HCT116 (cell line): ENCODE data around the gene PITRM1. TPM values are rescaled to one million over a fixed set of nuclear protein-coding genes. Genes with fewer than 3 reads are reported as not detected.

ENCODE experiments used
- ATAC-seq: fragments of 200-7000 bp; cut with Tn5 transposase; 2 replicates; pipeline ENCODE4 v1.9.1; 2020; ENCODE audit warnings: mild to moderate bottlenecking, moderate library complexity
- BruUV-seq: library from RNA; stranded (reverse); fragments of 400-500 nt; replicated peaks from 2 replicates; lab custom pipeline; 2021; lab: Mats Ljungman, UMichigan
- CTCF ChIA-PET: fragments of 300-600 bp; sonication (Branson Sonifier 250); formaldehyde crosslinking; loops from one replicate; lab custom pipeline; 2021; ENCODE audit warnings: antibody characterized with exemption; lab: Charles Lee
- POLR2A ChIA-PET: fragments of 300-600, 350-600 bp; sonication (Branson Sonifier 250); formaldehyde crosslinking; loops from one replicate; lab custom pipeline; 2021; ENCODE audit warnings: antibody characterized with exemption; lab: Charles Lee
- RAD21 ChIA-PET, 2 experiments: fragments of 300-600 bp; sonication (Branson Sonifier 250); formaldehyde crosslinking; loops; one replicate each; lab custom pipeline; 2023; ENCODE audit warnings: low total read pairs in 2 of 2; ENCODE audit not compliant: uncharacterized antibody in 2 of 2, unreplicated experiment in 2 of 2, low non-redundant PET in 1 of 2; lab: Charles Lee
- DNase-seq: peaks from one replicate; pipeline ENCODE4 v3.0.0-alpha.2; 2010; ENCODE audit warnings: low read depth, low spot score
- H2AFZ ChIP-seq: fragments of 200-600 bp; shearing (Covaris generic), sonication (generic); 2 replicates; pipeline ENCODE4 v1.6.1; 2017; ENCODE audit warnings: low read depth, mixed run types, mixed read lengths, antibody characterized with exemption, low read length; ENCODE audit not compliant: poor library complexity, severe bottlenecking
- H3K27ac ChIP-seq: 2 replicates; pipeline ENCODE4 v1.5.1; 2012; ENCODE audit warnings: low read depth, low read length
- H3K27me3 ChIP-seq: fragments of 200-600 bp; sonication (generic); 2 replicates; pipeline ENCODE4 v1.6.1; 2016; ENCODE audit warnings: mixed run types, low read length, mixed read lengths; ENCODE audit not compliant: insufficient read depth
- H3K36me3 ChIP-seq, 2 experiments: fragments of 200-500 bp in 1 of 2; fragments of 200-600 bp in 1 of 2; sonication (Bioruptor generic) in 1 of 2; sonication (generic) in 1 of 2; 2 replicates each; pipeline versions ENCODE4 v1.5.1 to v1.6.1; 2014 to 2016; ENCODE audit warnings: low read length in 2 of 2, inconsistent platforms in 1 of 2, mixed read lengths in 1 of 2, mixed run types in 1 of 2; ENCODE audit not compliant: insufficient read depth in 2 of 2, control insufficient read depth in 1 of 2
- H3K4me1 ChIP-seq, 2 experiments: fragments of 200-600 bp in 1 of 2; sonication (generic) in 1 of 2; 2 replicates each; pipeline versions ENCODE4 v1.5.1 to v1.6.1; 2012 to 2017; ENCODE audit warnings: low read length in 2 of 2, inconsistent platforms in 1 of 2, mild to moderate bottlenecking in 1 of 2, mixed read lengths in 1 of 2, mixed run types in 1 of 2, moderate library complexity in 1 of 2; ENCODE audit not compliant: insufficient read depth in 2 of 2, control insufficient read depth in 1 of 2
- H3K4me2 ChIP-seq: fragments of 200-600 bp; sonication (generic); 2 replicates; pipeline ENCODE4 v1.6.1; 2017; ENCODE audit warnings: mixed run types, low read length, mixed read lengths
- H3K4me3 ChIP-seq, 2 experiments: fragments of 200-600 bp in 1 of 2; sonication (generic) in 1 of 2; replicated peaks in 1 of 2; 2 replicates each; pipeline ENCODE4 v1.5.1; 2011 to 2016; ENCODE audit warnings: low read length in 2 of 2, control low read depth in 1 of 2, low read depth in 1 of 2, mild to moderate bottlenecking in 1 of 2, mixed read lengths in 1 of 2, mixed run types in 1 of 2
- H3K79me2 ChIP-seq: fragments of 200-600 bp; sonication (generic); 2 replicates; pipeline ENCODE4 v1.6.1; 2017; ENCODE audit warnings: mild to moderate bottlenecking, mixed run types, low read length, moderate library complexity, mixed read lengths; ENCODE audit not compliant: insufficient read depth
- H3K9ac ChIP-seq: fragments of 200-600 bp; sonication (generic); 2 replicates; pipeline ENCODE4 v1.6.1; 2016; ENCODE audit warnings: low read length, mixed read lengths
- H3K9me2 ChIP-seq: fragments of 200-600 bp; sonication (generic), shearing (Covaris generic); 2 replicates; pipeline ENCODE4 v1.6.1; 2017; ENCODE audit warnings: mixed run types, mild to moderate bottlenecking, moderate library complexity; ENCODE audit not compliant: insufficient read depth
- H3K9me3 ChIP-seq, 2 experiments: fragments of 200-500 bp in 1 of 2; fragments of 200-600 bp in 1 of 2; sonication (Bioruptor generic) in 1 of 2; sonication (generic) in 1 of 2; 2 replicates each; pipeline ENCODE4 v1.6.1; 2014 to 2017; ENCODE audit warnings: low read length in 2 of 2, mixed read lengths in 2 of 2, inconsistent platforms in 1 of 2, low read depth in 1 of 2, mild to moderate bottlenecking in 1 of 2, mixed run types in 1 of 2, moderate library complexity in 1 of 2; ENCODE audit not compliant: control insufficient read depth in 1 of 2, insufficient read depth in 1 of 2
- H4K20me1 ChIP-seq: fragments of 200-600 bp; sonication (generic), shearing (Covaris generic); 2 replicates; pipeline ENCODE4 v1.6.1; 2017; ENCODE audit warnings: mixed run types, mild to moderate bottlenecking, moderate library complexity; ENCODE audit not compliant: insufficient read depth
- CBX3 ChIP-seq: IDR thresholded peaks from 2 replicates; pipeline ENCODE4 v1.6.1; 2012; ENCODE audit warnings: low read depth
- SRF ChIP-seq: IDR thresholded peaks from 2 replicates; pipeline ENCODE4 v1.6.1; 2012; ENCODE audit warnings: low read depth
- TCF7L2 ChIP-seq: IDR thresholded peaks from 2 replicates; pipeline ENCODE4 v1.7.0; 2011; ENCODE audit warnings: borderline replicate concordance, inconsistent platforms; ENCODE audit not compliant: insufficient read depth, insufficient read length; ENCODE audit errors: extremely low read depth
- intact Hi-C: fragments of 100-400 bp; cut with micrococcal nuclease; formaldehyde crosslinking; loops from 2 replicates; pipeline ENCODE4 v1.10.0; 2022
- total RNA-seq: library from RNA; stranded (reverse); gene quantifications from one replicate; pipeline ENCODE4 v1.2.1, GENCODE V29; 2021; ENCODE audit not compliant: unreplicated experiment
- TF ChIP-seq, protein P1 (sequence below): IDR thresholded peaks from 2 replicates; pipeline ENCODE4 v1.6.1; 2011; ENCODE audit warnings: mild to moderate bottlenecking, low read length, moderate library complexity; ENCODE audit not compliant: insufficient replicate concordance; ENCODE audit errors: extremely low read depth
- TF ChIP-seq, protein P2 (sequence below): IDR thresholded peaks from 2 replicates; pipeline ENCODE4 v1.6.1; 2012

PITRM1 gene
- total RNA-seq, 1 experiment from 2014 or later: 59.5 TPM

DNA sequence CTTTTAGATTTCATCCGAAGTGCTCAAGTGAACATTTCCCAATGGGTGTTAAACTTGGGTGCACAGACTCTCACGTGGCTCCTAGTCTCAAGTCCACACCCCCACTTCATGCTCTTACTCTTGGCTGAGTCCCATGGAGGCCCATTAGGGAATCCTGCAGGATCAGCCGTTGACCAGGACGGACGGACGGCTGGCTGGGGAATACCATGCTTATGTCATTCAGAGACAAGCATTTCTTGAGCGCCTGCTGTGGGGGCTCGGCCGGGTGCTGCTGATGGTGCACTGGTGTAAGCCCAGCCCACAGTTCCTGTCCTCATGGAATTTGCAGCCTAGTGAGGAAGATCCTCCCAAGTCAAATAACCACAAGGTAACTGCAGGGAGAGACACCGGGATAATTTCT lies 44.7 kb downstream of the PITRM1 start (continued):
- TF ChIP-seq, protein P1, sequence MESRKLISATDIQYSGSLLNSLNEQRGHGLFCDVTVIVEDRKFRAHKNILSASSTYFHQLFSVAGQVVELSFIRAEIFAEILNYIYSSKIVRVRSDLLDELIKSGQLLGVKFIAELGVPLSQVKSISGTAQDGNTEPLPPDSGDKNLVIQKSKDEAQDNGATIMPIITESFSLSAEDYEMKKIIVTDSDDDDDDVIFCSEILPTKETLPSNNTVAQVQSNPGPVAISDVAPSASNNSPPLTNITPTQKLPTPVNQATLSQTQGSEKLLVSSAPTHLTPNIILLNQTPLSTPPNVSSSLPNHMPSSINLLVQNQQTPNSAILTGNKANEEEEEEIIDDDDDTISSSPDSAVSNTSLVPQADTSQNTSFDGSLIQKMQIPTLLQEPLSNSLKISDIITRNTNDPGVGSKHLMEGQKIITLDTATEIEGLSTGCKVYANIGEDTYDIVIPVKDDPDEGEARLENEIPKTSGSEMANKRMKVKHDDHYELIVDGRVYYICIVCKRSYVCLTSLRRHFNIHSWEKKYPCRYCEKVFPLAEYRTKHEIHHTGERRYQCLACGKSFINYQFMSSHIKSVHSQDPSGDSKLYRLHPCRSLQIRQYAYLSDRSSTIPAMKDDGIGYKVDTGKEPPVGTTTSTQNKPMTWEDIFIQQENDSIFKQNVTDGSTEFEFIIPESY: no peak
- no peak for TF ChIP-seq TCF7L2

DNA sequence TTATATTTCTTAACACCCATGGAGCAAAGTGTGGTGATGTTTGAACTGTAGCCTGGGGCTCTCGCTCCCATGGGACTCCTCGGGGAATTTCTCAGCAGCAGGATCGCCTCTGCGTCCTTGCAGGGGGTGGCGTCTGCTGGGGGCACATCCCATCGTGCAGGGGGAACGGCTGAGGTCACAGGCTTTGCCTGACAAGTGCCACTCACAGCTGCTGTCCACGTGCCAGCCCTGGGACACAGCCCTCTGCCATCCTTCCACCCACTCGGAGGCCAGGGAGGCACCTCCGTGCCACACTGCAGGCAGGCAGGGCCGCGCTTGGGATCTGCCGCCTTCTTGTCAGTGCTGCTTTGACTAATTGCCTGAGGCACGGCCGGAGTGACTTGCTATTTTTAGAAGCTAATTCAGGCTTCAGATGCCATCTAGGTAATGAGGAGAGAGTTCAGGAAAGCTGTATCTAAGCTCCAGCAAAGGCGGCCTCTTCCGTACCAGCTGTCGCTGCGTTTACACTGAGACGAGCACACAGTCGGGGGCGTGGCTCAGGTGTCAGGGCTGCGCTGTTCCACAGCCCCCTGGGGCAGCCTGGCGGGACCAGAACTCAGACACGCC lies 45.7 kb downstream of the PITRM1 start:
- Histone ChIP-seq H3K9me2 (no peaks in the 10 kb centered on the region), H3K27ac (no peak overlapping the region), H3K9me3 (no peaks in the 10 kb centered on the region), H3K9ac (no peak overlapping the region), H2AFZ (no peak overlapping the region), H3K4me2 (no peak overlapping the region), H4K20me1 (no peaks in the 10 kb centered on the region), H3K27me3 (no peaks in the 10 kb centered on the region), H3K36me3 (peaks cover 31 to 33% of the 10 kb centered on the region in 2 experiments), H3K79me2 (peaks cover 4% of the 10 kb centered on the region; the same call in 1 of the 2 replicates), H3K4me1 (no peaks in the 10 kb centered on the region), H3K4me3 (no peak overlapping the region)
- BruUV-seq: no TSS peak
- ATAC-seq: no peak
- RAD21 ChIA-PET: no interaction called here
- no peak for DNase-seq
- CTCF ChIA-PET: no interaction called here
- intact Hi-C loops: no loop called here
- TF ChIP-seq, protein P2, sequence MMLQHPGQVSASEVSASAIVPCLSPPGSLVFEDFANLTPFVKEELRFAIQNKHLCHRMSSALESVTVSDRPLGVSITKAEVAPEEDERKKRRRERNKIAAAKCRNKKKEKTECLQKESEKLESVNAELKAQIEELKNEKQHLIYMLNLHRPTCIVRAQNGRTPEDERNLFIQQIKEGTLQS: no peak
- TF ChIP-seq TCF7L2 (no peak), CBX3 (no peak), SRF (no peak)
- POLR2A ChIA-PET: no interaction called here
